LNCaP clone FGC (cell line): ENCODE results near the gene IGFALS.

ENCODE experiments used
- DNase-seq: peaks from one replicate; pipeline ENCODE4 v3.0.0-alpha.2; 2011; ENCODE audit warnings: low read depth
- H3K4me3 ChIP-seq: 2 replicates; pipeline ENCODE4 v1.5.1; 2011; ENCODE audit warnings: mild to moderate bottlenecking, low read depth, low read length, control low read depth
- TF ChIP-seq, protein P1 (sequence below): IDR thresholded peaks from 2 replicates; pipeline ENCODE4 v1.5.1; 2012; ENCODE audit warnings: mild to moderate bottlenecking; ENCODE audit not compliant: control insufficient read depth, insufficient read depth; ENCODE audit errors: extremely low read depth

The IGFALS gene

DNA sequence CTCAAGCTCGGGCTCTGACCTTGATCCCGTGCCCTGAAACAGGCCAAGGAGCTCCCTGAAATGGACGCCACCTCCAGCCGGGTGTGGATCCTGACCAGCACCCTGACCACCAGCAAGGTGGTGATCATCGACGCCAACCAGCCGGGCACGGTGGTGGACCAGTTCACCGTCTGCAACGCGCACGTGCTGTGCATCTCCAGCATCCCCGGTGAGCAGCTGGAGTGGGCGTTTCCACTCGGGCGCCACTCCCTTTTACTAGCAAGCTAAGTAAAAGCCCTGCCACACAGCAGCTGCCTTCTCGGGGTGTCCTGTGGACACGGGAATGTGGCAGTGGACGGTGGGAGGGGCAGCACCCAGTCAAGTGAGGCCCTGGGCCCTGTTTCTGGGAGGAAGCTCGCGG, 28.5 kb downstream of the IGFALS start:
- no peak overlapping the region for H3K4me3 ChIP-seq
- TF ChIP-seq, protein P1, sequence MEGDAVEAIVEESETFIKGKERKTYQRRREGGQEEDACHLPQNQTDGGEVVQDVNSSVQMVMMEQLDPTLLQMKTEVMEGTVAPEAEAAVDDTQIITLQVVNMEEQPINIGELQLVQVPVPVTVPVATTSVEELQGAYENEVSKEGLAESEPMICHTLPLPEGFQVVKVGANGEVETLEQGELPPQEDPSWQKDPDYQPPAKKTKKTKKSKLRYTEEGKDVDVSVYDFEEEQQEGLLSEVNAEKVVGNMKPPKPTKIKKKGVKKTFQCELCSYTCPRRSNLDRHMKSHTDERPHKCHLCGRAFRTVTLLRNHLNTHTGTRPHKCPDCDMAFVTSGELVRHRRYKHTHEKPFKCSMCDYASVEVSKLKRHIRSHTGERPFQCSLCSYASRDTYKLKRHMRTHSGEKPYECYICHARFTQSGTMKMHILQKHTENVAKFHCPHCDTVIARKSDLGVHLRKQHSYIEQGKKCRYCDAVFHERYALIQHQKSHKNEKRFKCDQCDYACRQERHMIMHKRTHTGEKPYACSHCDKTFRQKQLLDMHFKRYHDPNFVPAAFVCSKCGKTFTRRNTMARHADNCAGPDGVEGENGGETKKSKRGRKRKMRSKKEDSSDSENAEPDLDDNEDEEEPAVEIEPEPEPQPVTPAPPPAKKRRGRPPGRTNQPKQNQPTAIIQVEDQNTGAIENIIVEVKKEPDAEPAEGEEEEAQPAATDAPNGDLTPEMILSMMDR: no peak

DNA sequence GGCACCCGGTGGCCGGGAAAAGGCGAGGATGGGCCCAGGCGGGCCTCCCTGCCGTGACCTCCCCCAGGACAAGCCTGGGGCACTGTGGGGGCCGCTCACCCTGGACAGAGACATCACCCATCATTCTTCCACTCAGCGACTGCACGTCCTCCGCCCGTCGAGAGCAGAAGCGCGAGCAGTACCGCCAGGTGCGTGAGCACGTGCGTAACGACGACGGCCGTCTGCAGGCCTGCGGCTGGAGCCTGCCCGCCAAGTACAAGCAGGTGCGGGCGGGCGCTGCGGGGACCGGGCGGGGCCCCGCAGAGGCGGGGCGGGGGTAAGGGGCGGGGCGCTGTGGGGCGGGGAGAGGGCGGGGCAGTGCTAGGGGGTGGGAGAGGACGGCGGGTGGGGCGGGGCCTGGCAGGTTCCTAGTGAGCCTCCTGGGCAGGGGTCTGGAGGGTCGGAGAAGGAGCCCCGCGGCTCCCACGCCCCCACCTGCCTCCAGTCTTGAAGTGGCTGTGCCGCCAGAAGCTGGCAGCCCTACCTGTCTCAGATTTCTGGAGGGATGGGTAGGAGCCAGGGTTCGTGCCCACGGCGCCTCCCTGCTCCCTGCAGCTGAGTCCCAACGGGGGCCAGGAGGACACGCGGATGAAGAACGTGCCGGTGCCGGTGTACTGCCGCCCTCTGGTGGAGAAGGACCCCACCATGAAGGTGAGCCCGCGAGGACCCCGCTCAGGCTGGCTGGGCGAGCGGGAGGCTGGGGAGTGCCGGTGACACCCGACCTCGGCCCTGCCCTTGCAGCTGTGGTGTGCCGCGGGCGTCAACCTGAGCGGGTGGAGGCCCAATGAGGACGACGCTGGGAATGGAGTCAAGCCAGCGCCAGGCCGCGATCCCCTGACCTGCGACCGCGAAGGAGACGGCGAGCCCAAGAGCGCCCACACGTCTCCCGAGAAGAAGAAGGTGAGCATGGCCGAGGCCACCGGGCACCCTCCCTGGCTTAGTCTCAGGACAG, 29.7 kb downstream of the IGFALS start:
- TF ChIP-seq, protein P1: peak; percentile 31
- DNase-seq: no peak
- no peak overlapping the region for H3K4me3 ChIP-seq

More for the DNA sequence above, 28.5 kb downstream of the IGFALS start:
- DNase-seq: no peak

DNA sequence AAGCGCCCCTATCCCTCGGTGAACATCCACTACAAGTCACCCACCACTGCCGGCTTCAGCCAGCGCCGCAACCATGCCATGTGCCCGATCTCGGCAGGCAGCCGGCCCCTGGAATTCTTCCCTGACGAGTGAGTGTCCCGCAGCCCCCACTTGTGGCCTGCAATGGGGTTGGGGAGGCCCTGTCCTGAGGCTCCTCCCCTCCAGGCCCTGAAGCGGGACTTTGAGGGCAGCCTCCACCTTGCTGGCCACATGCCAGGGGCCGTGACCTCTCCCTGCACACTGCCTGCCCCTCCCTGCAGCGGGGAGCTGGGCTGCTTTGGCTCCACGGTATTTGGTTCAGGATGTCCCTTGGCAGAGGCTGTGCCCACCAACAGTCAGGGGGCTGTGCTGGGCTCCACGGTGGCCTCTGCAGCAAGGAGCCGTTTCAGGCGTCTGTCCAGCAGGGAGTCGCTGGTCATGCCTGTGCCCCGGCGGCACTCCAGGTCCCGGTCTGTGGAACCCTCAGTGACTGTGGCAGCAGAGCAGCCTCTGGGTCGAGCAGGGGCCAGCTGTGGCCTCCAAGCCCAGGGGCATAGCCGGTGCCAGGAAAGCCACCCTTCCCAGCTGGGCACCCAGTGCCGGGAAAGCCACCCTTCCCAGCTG, 30.5 kb downstream of the IGFALS start:
- H3K4me3 ChIP-seq: no peak overlapping the region
- TF ChIP-seq, protein P1: no peak
- DNase-seq: no peak

DNA sequence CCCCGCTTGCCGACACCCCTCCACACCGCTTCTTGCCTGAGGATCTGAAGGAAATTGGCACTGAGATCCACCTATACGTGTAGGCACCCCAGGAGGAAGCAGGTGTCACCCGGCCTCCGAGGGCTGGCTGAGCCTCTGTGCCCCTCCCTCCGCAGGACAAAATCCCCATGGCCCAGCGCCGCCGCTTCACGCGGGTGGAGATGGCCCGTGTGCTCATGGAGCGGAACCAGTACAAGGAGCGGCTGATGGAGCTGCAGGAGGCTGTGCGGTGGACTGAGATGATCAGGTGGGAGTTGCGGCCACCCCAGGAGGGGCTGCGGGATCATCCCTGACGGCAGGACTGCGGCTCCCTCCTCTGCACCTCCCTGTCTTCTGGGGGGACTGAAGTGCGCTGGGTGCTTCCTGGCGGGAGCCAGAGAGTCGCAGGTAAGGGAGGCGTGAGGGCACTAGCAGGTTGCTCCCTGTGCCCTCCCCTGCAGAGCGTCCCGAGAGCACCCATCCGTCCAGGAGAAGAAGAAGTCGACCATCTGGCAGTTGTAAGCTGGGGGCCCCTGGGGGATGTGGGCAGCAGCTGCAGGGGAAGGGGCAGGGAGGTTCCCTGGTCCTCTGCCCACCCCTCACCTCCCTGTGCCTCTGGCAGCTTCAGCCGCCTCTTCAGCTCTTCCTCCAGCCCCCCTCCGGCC, 31.2 kb downstream of the IGFALS start:
- TF ChIP-seq, protein P1: no peak
- no peak overlapping the region for H3K4me3 ChIP-seq
- no peak for DNase-seq

DNA sequence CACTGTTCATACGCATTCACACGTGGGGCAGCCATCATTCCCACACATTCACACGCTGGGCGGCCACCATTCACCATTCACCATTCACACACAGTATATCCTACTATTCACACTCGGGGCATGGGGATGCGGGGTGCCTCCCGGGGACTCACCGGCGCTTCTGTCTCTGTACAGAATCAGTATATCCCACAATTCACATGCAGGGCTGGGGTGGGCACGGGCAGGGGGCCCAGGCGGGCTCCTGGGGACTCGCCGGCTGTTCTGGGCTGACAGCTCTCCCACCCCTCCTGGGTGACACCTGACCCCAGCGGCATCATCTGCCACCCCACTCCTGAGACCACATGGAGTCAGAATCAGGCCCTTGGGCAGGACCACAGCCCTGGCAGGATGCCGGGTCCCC, 31.8 kb downstream of the IGFALS start:
- no peak overlapping the region for H3K4me3 ChIP-seq
- TF ChIP-seq, protein P1: no peak
- DNase-seq: no peak

DNA sequence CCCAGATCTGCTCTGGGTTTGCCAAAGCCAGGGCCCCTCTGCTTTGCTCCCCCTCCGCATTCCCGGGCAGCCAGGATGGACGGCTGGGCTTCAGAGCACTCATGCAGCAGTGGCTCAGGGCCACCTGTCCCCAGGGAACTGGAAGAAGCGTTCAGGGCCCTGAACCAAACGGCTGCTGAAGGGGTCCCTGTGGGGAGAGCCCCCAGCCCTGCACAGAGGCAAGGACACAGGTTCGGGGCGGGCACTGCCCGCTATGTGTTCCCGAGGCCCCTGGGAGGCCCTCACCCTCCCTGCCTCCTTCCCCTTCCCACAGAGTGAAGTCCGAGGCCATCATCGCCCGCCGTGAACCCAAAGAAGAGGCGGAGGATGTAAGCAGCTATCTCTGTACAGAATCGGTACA, 32.6 kb downstream of the IGFALS start:
- no peak overlapping the region for H3K4me3 ChIP-seq
- TF ChIP-seq, protein P1: no peak
- no peak for DNase-seq
